IgD-negative memory B cell (primary cell): ENCODE measurements around the gene MRAS. TPM values are rescaled to one million over a fixed set of nuclear protein-coding genes. Genes with fewer than 3 reads are reported as not detected.

Experiments
- H3K27ac Mint-ChIP-seq, 3 donors: one replicate each; pipeline ENCODE4 v1.8.0; 2020 to 2022; ENCODE audit warnings: mild to moderate bottlenecking in 3 of 3, mixed read lengths in 3 of 3, moderate library complexity in 1 of 3
- H3K27me3 Mint-ChIP-seq: one replicate; pipeline ENCODE4 v1.8.0; 2021; ENCODE audit warnings: mixed read lengths
- H3K36me3 Mint-ChIP-seq: one replicate; pipeline ENCODE4 v1.8.0; 2020; ENCODE audit warnings: mild to moderate bottlenecking, mixed read lengths
- H3K4me1 Mint-ChIP-seq, 3 donors: one replicate each; pipeline ENCODE4 v1.8.0; 2020 to 2022; ENCODE audit warnings: mixed read lengths in 3 of 3, mild to moderate bottlenecking in 1 of 3
- H3K4me3 Mint-ChIP-seq, 4 donors: one replicate each; pipeline ENCODE4 v1.8.0; 2020 to 2022; ENCODE audit warnings: mild to moderate bottlenecking in 4 of 4, mixed read lengths in 4 of 4, moderate library complexity in 3 of 4
- H3K9me3 Mint-ChIP-seq, 3 donors: one replicate each; pipeline ENCODE4 v1.8.0; 2020 to 2021; ENCODE audit warnings: mixed read lengths in 3 of 3, mild to moderate bottlenecking in 1 of 3
- polyA plus RNA-seq: library from polyadenylated mRNA; unstranded; fragments of 300-500 nt; fragmentation: Illumina TruSeq; gene quantifications from one replicate; pipeline ENCODE4 v1.2.3, GENCODE V29; 2021

MRAS gene
- polyA plus RNA-seq, 1 donor from 2014 or later, result not detected

DNA sequence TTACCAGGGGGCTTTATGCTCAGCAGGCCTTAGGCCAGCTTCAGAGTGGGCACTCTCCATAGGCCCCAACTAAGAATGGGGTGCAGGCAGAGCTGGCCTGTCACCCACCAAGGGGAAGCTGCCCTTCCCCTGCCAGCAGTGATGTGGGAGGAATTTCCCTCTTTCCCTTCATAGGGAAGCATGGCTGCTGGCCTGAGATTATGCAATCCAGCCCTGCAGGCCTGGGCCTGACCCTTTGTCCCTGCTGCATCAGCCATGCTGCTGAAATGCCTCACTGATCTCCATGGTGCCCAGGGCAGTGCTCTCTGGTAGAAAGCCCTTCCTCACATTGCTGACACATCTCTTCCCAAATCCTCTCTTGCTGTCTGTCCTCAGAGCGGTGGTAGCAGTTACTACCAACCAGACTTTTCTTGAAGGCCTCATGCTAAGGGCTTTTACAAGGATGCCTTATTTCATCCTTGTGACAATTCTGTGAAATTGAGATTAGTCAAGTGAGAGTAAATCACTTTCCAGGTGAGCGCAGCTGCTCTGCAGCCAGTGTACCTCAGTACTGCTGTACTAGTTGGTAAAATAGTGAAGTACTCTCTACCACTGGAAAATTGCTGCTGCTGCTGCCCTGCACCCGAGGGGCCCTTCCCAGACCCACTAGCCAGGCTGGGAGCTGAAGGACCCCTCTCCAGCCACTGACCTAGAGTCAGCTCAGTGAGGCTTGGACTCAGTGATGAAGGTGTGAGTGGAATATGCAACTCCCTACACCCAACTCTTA lies 33.8 kb downstream of the MRAS start:
- Mint-ChIP-seq H3K27me3 (peaks cover 57% of the 10 kb centered on the region), H3K4me3 (no peak overlapping the region)

DNA sequence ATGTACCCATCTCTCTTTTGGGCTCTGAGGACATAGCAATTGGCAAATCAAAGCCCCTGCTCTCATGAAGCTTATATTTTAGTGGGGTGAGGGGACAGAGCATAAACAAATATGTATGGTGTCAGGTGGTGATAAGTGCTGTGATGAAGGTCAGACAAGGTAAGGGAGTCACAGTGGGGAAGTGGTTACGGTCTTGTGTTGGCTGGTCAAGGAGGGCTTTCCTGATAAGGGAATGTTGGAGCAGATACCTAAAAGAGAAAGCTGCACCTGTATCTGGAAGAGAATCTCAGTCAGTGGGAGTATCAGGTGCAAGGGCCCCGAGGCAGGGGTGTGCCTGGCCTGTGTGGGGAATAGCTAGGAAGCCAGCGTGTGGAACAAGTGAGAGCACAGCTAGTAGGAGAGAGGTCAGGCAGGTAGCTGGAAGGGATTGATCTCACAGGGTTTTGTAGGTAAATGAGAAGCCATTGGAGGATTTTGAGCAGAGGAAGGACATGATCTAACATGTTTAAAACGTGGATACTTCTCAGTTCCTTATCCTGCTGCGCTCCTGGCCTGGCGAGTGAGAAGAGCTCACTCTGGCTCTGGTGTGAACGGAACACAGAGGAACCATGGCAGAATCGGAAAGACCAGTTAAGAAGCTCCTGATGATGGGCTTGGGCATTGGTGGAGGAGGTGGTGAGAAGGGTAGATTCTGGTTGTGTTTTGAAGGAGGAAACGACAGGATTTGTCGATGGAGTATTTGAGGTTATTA lies 35.5 kb downstream of the MRAS start:
- Mint-ChIP-seq H3K27me3 (peaks cover 47% of the 10 kb centered on the region), H3K36me3 (no peaks in the 10 kb centered on the region), H3K4me1 (peaks cover 0 to 1% (median 0%) of the 10 kb centered on the region in 3 donors), H3K4me3 (no peak overlapping the region), H3K27ac (no peak overlapping the region), H3K9me3 (peaks cover 0 to 3% (median 0%) of the 10 kb centered on the region in 3 donors)

More for the DNA sequence above, 33.8 kb downstream of the MRAS start:
- Mint-ChIP-seq H3K4me1 (peaks cover 0 to 3% (median 0%) of the 10 kb centered on the region in 3 donors), H3K27ac (no peak overlapping the region), H3K9me3 (peaks cover 0 to 3% (median 0%) of the 10 kb centered on the region in 3 donors), H3K36me3 (no peaks in the 10 kb centered on the region)

DNA sequence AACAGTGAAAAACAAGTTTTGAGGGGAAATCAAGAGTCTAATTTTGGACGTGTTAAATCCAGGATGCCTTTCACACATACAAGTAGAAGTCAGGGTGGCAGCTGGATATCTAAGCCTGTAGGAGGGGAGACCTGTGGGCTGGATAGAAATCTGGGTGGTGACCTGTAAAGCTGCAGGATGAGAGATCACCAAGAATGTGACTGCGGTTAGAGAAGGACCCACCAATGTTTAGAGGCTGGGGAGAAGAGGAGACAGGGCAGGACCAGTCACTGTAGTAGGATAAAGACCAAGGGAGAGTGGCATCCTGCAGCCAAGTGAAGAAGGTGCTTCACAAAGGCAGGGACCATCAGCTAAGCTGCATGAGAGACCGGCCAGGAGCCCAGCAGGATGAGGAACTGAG lies 36.2 kb downstream of the MRAS start:
- H3K4me1 Mint-ChIP-seq, result peaks cover 0 to 1% (median 0%) of the 10 kb centered on the region in 3 donors
- peak overlapping the region in 1 of 4 donors; percentile 13 for H3K4me3 Mint-ChIP-seq
- peaks cover 0 to 3% (median 0%) of the 10 kb centered on the region in 3 donors for H3K9me3 Mint-ChIP-seq
- peaks cover 51% of the 10 kb centered on the region for H3K27me3 Mint-ChIP-seq
- no peak overlapping the region for H3K27ac Mint-ChIP-seq
- no peaks in the 10 kb centered on the region for H3K36me3 Mint-ChIP-seq

DNA sequence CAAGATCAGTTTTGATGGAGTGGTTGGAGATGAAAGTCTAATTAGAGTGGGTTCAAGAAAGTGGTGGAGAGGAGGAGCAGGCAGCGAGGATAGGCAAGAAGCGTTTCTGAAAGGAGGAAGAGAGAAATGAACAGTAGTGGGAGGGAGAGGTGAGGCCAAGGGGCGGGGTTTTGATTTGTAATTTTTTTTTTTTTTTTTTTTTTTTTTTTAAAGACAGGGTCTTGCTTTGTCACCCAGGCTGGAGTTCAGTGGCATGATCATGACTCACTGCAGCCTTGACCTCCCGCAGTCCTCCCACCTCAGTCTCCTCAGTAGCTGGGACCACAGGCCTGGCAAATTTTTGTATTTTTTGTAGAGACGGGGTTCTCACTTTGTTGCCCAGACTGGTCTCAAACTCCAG lies 36.6 kb downstream of the MRAS start:
- Mint-ChIP-seq H3K27me3 (peaks cover 47% of the 10 kb centered on the region), H3K36me3 (no peaks in the 10 kb centered on the region), H3K4me3 (no peak overlapping the region), H3K9me3 (peaks cover 0 to 3% (median 0%) of the 10 kb centered on the region in 3 donors), H3K4me1 (peaks cover 0 to 1% (median 0%) of the 10 kb centered on the region in 3 donors), H3K27ac (no peak overlapping the region)

DNA sequence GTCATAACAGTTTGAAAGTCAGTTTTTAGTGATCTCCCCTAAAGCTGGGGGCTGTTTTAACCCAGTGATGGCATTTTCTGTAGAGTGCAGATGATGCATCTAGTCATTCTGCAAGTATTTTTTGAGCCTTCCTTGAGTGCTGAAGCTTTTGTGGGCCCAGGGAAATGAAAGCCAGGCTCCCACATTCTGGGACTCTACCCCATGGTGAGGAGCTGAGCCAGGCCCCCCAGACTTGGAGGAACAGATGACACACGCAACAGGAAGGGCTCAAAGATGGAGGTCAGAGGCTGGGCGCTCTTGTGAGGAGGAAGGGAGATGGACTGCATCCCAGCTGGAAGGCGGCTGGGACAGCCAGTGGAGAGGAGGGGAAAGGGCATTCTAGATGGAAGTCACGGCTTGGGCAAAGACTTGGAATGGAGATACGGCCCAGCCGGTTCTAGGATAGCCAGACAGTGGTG lies 40.8 kb downstream of the MRAS start:
- H3K36me3 Mint-ChIP-seq, result peaks cover 2% of the 10 kb centered on the region
- peaks cover 27% of the 10 kb centered on the region for H3K27me3 Mint-ChIP-seq
- no peak overlapping the region for H3K27ac Mint-ChIP-seq
- no peak overlapping the region for H3K4me3 Mint-ChIP-seq
- peaks cover 0 to 3% (median 0%) of the 10 kb centered on the region in 3 donors for H3K9me3 Mint-ChIP-seq
- H3K4me1 Mint-ChIP-seq, result peaks cover 0 to 1% (median 0%) of the 10 kb centered on the region in 3 donors

DNA sequence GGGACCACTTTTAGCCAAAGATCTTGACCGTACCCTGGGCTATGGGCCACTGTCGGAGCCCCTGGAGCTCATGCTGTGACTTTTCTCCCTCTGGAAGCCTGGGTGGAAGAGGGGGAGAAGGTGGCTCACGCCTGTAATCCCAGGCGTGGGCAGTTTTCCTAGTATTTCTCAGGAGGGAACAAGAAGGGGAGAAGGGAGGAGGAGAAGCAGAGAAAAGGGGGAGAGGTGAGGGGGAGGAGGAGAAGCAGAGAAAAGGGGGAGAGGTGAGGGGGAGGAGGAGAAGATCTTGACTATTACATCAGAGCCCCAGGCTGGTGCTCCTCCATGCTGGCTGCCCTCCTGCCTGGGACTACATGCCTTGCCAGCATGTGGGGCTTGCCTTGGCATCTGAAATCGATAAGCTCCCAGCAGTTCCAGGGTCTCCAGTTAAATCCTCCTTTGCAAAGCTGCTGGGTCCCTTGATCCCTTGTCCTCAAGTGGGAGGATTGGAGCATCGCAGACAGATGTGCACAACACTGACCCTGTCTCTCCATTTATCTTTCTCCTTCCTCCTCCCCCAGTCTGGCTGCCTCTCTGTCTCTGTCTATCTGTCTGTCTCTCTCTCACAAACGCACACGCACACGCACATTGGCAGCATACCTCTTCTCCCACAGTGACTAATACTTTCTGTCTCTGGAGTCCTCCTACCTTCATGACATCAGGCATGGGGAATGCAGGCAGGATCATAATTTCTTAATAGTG lies 41.6 kb downstream of the MRAS start:
- no peak overlapping the region for H3K27ac Mint-ChIP-seq
- H3K9me3 Mint-ChIP-seq, result no peaks in the 10 kb centered on the region
- H3K36me3 Mint-ChIP-seq, result peaks cover 2% of the 10 kb centered on the region
- peaks cover 19% of the 10 kb centered on the region for H3K27me3 Mint-ChIP-seq
- no peaks in the 10 kb centered on the region for H3K4me1 Mint-ChIP-seq
- H3K4me3 Mint-ChIP-seq, result no peak overlapping the region

DNA sequence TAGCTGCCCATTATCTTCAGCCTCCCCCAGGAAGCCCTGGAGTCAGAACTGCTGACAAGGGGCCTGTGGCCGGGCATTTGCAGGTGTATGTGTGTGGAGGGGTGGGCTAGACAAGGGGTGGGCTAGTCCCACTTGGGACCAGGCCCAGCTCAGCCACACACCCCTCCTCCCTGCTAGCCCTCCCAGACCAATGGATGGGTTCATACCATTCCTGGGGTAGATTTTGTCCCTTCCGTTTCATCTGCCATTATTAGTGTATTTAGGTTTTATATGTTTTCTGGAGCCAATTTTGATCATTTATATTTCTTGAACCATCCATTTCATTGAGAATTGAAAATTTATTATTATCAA lies 42.2 kb downstream of the MRAS start:
- Mint-ChIP-seq H3K27me3 (peaks cover 20% of the 10 kb centered on the region), H3K4me1 (no peaks in the 10 kb centered on the region), H3K36me3 (peaks cover 2% of the 10 kb centered on the region), H3K4me3 (no peak overlapping the region), H3K9me3 (peaks cover 0 to 3% (median 0%) of the 10 kb centered on the region in 3 donors), H3K27ac (no peak overlapping the region)

DNA sequence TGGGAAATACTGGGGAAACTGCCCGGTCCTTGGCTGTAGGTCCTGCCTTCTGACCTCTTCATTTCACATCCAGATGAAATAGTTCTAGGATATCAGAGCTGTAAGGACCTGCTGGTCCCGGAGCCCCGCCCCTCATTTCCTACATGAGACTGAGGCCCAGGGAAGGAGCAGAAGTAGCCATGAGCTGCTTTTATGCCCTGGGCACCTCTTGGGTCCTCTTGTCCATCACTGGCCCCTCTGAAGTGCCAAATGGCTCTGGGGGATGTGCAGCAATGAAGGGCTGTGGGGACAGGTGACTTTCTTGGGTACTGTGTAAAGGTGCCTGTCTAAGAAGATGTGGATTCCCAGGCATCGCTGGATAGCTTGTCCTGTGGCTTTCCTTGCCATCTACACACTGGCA lies 45.8 kb downstream of the MRAS start:
- H3K4me1 Mint-ChIP-seq, result no peaks in the 10 kb centered on the region
- peaks cover 2% of the 10 kb centered on the region for H3K36me3 Mint-ChIP-seq
- H3K4me3 Mint-ChIP-seq, result no peak overlapping the region
- peaks cover 0 to 4% (median 0%) of the 10 kb centered on the region in 3 donors for H3K9me3 Mint-ChIP-seq
- peaks cover 29% of the 10 kb centered on the region for H3K27me3 Mint-ChIP-seq
- H3K27ac Mint-ChIP-seq, result no peak overlapping the region

DNA sequence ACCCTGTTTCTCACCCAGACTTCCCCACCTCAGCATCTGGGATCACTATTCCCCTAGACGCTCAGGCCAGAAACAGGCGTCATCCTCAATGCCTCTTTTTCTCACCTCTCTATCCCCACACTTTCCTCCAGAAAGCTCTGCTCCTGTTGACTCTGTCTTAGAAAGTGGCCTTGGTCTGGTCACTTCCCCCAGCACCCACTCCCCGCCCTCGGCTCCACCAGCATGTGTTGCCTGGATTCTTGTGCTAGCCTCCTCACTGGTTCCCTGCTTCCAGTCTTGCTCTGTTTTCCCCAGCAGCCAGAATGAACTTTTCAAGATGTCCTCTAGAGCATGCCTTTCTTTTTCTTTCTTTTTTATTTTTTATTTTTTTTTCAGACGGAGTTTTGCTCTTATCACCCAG lies 46.3 kb downstream of the MRAS start:
- Mint-ChIP-seq H3K9me3 (peaks cover 0 to 4% (median 0%) of the 10 kb centered on the region in 3 donors), H3K4me3 (no peak overlapping the region), H3K36me3 (peaks cover 2% of the 10 kb centered on the region), H3K4me1 (no peaks in the 10 kb centered on the region), H3K27ac (no peak overlapping the region), H3K27me3 (peaks cover 31% of the 10 kb centered on the region)

DNA sequence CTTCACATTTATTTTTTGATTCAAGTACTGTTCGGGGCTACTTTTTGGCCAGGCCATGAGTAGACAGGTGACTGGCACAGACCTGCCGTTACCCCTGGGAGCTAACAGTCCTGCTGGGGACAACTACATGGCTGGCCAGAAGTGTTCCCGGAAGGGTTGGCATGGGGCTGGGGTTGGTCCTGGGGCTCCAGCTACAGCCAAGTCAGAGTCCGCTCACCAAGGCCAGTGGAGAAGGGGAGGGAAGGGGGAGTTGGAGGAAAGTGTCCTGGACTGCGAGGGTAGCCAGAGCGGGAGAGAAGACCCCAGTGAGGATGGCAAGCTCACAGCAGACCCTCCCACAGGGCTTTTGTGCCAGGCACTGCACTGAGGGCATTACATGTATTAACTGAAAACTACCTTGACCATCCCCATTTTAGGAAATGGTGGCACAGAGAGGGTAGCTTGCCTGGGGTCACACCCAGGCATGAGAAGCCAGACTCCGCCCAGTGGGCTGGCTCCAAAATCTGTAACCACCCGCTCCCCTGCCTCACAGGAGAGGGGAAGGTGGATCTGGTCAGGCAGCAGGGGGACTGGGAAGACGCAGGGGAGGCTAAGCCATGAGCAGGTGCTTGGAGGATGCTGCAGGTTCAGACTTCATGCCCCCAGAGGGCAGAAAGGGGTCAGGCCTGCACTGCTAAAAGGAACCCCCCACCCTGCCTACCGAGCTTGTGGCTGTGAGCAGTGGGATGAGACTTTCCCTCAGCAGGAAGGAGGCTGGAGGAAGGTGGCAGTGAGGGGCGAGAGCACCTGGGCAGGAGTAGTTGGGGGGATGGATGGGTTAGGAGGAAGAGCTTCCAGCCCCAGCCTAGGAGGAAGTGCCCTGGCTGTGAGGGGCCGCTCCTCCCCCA lies 47.7 kb downstream of the MRAS start:
- H3K4me1 Mint-ChIP-seq, result no peaks in the 10 kb centered on the region
- H3K27me3 Mint-ChIP-seq, result peaks cover 34% of the 10 kb centered on the region
- peaks cover 0 to 4% (median 0%) of the 10 kb centered on the region in 3 donors for H3K9me3 Mint-ChIP-seq
- no peaks in the 10 kb centered on the region for H3K36me3 Mint-ChIP-seq
- H3K4me3 Mint-ChIP-seq, result peak overlapping the region in 1 of 4 donors; percentile 56
- no peak overlapping the region for H3K27ac Mint-ChIP-seq

DNA sequence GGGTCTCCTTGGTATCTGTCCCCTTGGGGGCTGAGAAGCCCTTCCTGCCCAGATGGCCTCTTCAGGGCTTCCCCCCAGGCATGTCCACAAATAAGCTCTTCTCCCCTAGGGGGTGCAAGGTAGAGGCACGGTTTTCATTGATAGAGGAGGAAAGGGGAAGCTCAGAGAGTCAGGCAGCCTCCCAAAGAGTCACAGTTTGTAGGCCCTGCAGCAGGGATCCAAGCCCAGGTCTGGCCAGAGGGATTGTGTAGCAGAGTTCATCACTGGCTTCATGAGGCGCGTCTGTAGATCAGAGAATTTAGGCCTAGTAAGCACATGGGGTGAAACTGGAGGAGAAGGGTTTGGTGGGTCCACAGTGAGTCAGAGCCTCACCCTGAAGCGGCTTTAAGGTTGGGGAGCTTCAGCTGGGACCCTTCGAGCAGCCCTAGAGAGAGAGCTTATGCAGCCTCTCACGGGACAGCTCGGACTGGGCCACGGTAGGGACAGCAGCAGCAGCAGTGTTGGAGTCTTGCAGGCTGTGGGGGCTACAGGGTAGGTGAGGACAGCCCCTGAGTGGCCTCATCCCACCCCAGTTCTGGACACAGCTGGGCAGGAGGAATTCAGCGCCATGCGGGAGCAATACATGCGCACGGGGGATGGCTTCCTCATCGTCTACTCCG lies 48.5 kb downstream of the MRAS start:
- Mint-ChIP-seq H3K36me3 (no peaks in the 10 kb centered on the region), H3K4me1 (no peaks in the 10 kb centered on the region), H3K4me3 (no peak overlapping the region), H3K27ac (no peak overlapping the region), H3K27me3 (peaks cover 34% of the 10 kb centered on the region), H3K9me3 (peaks cover 0 to 4% (median 0%) of the 10 kb centered on the region in 3 donors)

DNA sequence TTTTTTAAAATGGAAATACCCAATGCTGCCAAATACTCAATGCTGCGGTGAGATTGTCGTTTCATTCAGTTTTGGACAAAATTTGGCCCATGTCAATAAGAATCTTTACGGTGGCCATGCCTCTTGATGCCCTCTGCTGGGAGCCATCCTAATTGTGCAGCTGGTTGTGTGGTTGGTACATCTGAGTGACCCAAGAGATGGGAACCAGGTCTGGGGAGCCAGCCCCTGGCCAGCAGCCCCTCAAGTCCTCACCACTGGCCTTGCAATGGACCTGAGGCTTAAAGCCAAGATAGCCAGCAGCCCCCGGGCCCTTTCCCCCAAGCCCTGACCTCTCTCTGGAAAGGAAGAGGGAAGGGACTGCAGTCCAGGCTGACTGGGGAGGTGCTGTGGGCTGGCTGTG lies 49.6 kb downstream of the MRAS start:
- peaks cover 0 to 4% (median 0%) of the 10 kb centered on the region in 3 donors for H3K9me3 Mint-ChIP-seq
- H3K4me3 Mint-ChIP-seq, result no peak overlapping the region
- H3K36me3 Mint-ChIP-seq, result no peaks in the 10 kb centered on the region
- H3K27me3 Mint-ChIP-seq, result peaks cover 34% of the 10 kb centered on the region
- H3K4me1 Mint-ChIP-seq, result no peaks in the 10 kb centered on the region
- H3K27ac Mint-ChIP-seq, result no peak overlapping the region

DNA sequence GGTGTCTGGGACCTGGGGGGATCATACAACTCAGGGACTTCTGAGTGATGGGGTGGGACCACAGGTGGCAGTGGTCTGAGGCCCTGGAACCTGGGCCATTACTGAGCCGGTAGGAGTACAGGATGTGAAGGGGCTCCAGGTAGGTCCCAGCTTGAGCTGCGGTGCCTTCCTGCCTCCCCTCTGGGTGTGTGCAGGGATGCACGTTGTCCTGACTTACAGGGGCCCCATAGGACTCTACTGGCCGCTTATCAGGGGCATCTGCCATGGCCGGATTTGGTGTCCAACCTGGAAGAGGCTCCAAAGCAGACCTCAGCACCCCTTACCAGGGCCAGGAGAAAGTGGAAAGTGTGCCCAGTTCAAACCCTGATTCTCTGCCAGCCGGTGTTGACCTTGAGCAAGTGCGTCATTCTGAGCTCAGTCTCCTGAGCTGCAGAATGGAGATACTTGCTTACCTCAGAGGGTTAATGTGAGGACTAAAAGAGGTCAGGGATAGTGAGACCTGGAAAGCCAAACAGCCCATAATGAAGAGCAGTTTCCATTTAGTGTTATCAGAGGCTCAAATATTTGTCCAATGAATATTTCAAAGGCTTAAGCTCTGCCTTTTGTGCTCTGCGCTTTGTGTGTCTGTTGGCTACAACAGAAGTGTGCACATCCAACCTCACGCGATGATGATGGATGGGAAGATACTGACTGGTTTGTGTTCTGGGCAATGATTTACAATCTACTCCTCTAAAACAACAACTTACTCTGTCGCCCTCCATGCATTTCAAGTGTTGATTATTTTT lies 50.6 kb downstream of the MRAS start:
- H3K27ac Mint-ChIP-seq, result no peak overlapping the region

More for the DNA sequence above, 50.6 kb downstream of the MRAS start:
- H3K27me3 Mint-ChIP-seq, result peaks cover 34% of the 10 kb centered on the region
- H3K36me3 Mint-ChIP-seq, result no peaks in the 10 kb centered on the region
- H3K4me3 Mint-ChIP-seq, result no peak overlapping the region
- peaks cover 0 to 4% (median 0%) of the 10 kb centered on the region in 3 donors for H3K9me3 Mint-ChIP-seq
- H3K4me1 Mint-ChIP-seq, result no peaks in the 10 kb centered on the region
